Chondrocyte (in vitro differentiated cells): ENCODE measurements around the gene DENND2C. TPM values are rescaled to one million over a fixed set of nuclear protein-coding genes. Genes with fewer than 3 reads are reported as not detected.

Experiments
- DNase-seq: peaks from one replicate; pipeline ENCODE4 v3.0.0; 2021; ENCODE audit warnings: mixed read lengths, low spot score
- H3K27ac Mint-ChIP-seq: one replicate; pipeline ENCODE4 v1.8.0; 2021; ENCODE audit warnings: mild to moderate bottlenecking, moderate library complexity, mixed read lengths; ENCODE audit not compliant: unreplicated experiment
- H3K27me3 Mint-ChIP-seq: 2 replicates; pipeline ENCODE4 v1.8.0; 2021; ENCODE audit warnings: low read depth, mixed read lengths
- H3K36me3 Mint-ChIP-seq: 2 replicates; pipeline ENCODE4 v1.8.0; 2021; ENCODE audit warnings: low read depth, mixed read lengths
- H3K4me1 Mint-ChIP-seq: 2 replicates; pipeline ENCODE4 v1.8.0; 2021; ENCODE audit warnings: low read depth, mild to moderate bottlenecking, mixed read lengths
- H3K4me3 Mint-ChIP-seq: one replicate; pipeline ENCODE4 v1.8.0; 2021; ENCODE audit warnings: mild to moderate bottlenecking, moderate library complexity, mixed read lengths; ENCODE audit not compliant: unreplicated experiment
- H3K9me3 Mint-ChIP-seq: 2 replicates; pipeline ENCODE4 v1.8.0; 2021; ENCODE audit warnings: low read depth, mixed read lengths
- CTCF ChIP-seq: fragments of 200-600 bp; sonication (generic); IDR thresholded peaks from 2 replicates; pipeline ENCODE4 v1.5.0; 2021; ENCODE audit warnings: antibody characterized with exemption, mild to moderate bottlenecking, moderate library complexity
- total RNA-seq: library from RNA; stranded (reverse); gene quantifications from 3 replicates; pipeline ENCODE4 v1.2.1, GENCODE V29; 2021

The DENND2C gene
- total RNA-seq, 1 donor from 2014 or later, result 3.3 TPM

- Mint-ChIP-seq H3K4me1 (peaks cover 20% of the 10 kb centered on the region), H3K9me3 (peaks cover 9% of the 10 kb centered on the region), H3K27ac (peak overlapping the region; percentile 82), H3K36me3 (peaks cover 4% of the 10 kb centered on the region), H3K4me3 (no peak overlapping the region), H3K27me3 (no peaks in the 10 kb centered on the region)
- DNase-seq, result no peak
- no peak for TF ChIP-seq CTCF
Measured at GRCh38 chr1:114627107-114627506, 42.7 kb downstream of the DENND2C start.

GRCh38 chr1:114623364-114623763 is 46.5 kb downstream of the DENND2C start:
- no peak for DNase-seq
- Mint-ChIP-seq H3K36me3 (peaks cover 3% of the 10 kb centered on the region), H3K27me3 (no peaks in the 10 kb centered on the region), H3K9me3 (no peaks in the 10 kb centered on the region), H3K4me3 (no peak overlapping the region), H3K4me1 (peaks cover 22% of the 10 kb centered on the region), H3K27ac (no peak overlapping the region)
- TF ChIP-seq CTCF, result no peak

GRCh38 chr1:114620419-114620818 is 49.4 kb downstream of the DENND2C start:
- no peak for DNase-seq
- H3K4me1 Mint-ChIP-seq, result peaks cover 11% of the 10 kb centered on the region
- TF ChIP-seq CTCF, result peak; percentile 29
- H3K27ac Mint-ChIP-seq, result no peak overlapping the region
- no peak overlapping the region for H3K4me3 Mint-ChIP-seq
- H3K27me3 Mint-ChIP-seq, result no peaks in the 10 kb centered on the region
- H3K9me3 Mint-ChIP-seq, result no peaks in the 10 kb centered on the region
- peaks cover 6% of the 10 kb centered on the region for H3K36me3 Mint-ChIP-seq

- no peak for DNase-seq
- TF ChIP-seq CTCF, result no peak
- Mint-ChIP-seq H3K9me3 (no peaks in the 10 kb centered on the region), H3K4me3 (no peak overlapping the region), H3K4me1 (peaks cover 11% of the 10 kb centered on the region), H3K36me3 (peaks cover 8% of the 10 kb centered on the region), H3K27me3 (no peaks in the 10 kb centered on the region), H3K27ac (no peak overlapping the region)
Measured at GRCh38 chr1:114618606-114619005, 51.2 kb downstream of the DENND2C start.

- Mint-ChIP-seq H3K4me1 (peaks cover 9% of the 10 kb centered on the region), H3K9me3 (no peaks in the 10 kb centered on the region), H3K27me3 (no peaks in the 10 kb centered on the region), H3K27ac (peak overlapping the region; percentile 68), H3K36me3 (peaks cover 14% of the 10 kb centered on the region), H3K4me3 (no peak overlapping the region)
- no peak for DNase-seq
- TF ChIP-seq CTCF, result no peak
Measured at GRCh38 chr1:114610546-114611245, 59.2 kb downstream of the DENND2C start.
